Parathyroid adenoma (tissue), 2 donors: Measurements from ENCODE around the gene ADISSP.

Source experiments
- H2AFZ ChIP-seq: fragments of 300-600 bp; sonication (generic); one replicate; pipeline ENCODE4 v1.7.0; 2017; ENCODE audit warnings: antibody characterized with exemption, mild to moderate bottlenecking
- H3K27ac ChIP-seq: fragments of 300-600 bp; sonication (generic); one replicate; pipeline ENCODE4 v1.7.0; 2017
- H3K27me3 ChIP-seq: fragments of 300-600 bp; sonication (generic); one replicate; pipeline ENCODE4 v1.7.0; 2017; ENCODE audit warnings: low read length; ENCODE audit not compliant: control insufficient read depth, insufficient read depth
- H3K36me3 ChIP-seq: fragments of 300-600 bp; sonication (generic); one replicate; pipeline ENCODE4 v1.7.0; 2017; ENCODE audit warnings: low read length; ENCODE audit not compliant: control insufficient read depth, insufficient read depth
- H3K4me1 ChIP-seq: fragments of 300-600 bp; sonication (generic); one replicate; pipeline ENCODE4 v1.7.0; 2017; ENCODE audit warnings: control low read depth
- H3K4me2 ChIP-seq: fragments of 300-600 bp; sonication (generic); one replicate; pipeline ENCODE4 v1.7.0; 2017; ENCODE audit warnings: low read length
- H3K4me3 ChIP-seq: fragments of 300-600 bp; sonication (generic); one replicate; pipeline ENCODE4 v1.7.0; 2017; ENCODE audit warnings: low read depth, low read length
- H3K79me2 ChIP-seq: fragments of 300-600 bp; sonication (generic); one replicate; pipeline ENCODE4 v1.7.0; 2017; ENCODE audit warnings: control low read depth
- H3K9ac ChIP-seq: fragments of 300-600 bp; sonication (generic); one replicate; pipeline ENCODE4 v1.7.0; 2017; ENCODE audit warnings: mild to moderate bottlenecking
- H3K9me3 ChIP-seq: fragments of 300-600 bp; sonication (generic); one replicate; pipeline ENCODE4 v1.7.0; 2017; ENCODE audit warnings: low read length; ENCODE audit not compliant: control insufficient read depth
- CTCF ChIP-seq: fragments of 300-600 bp; sonication (generic); IDR thresholded peaks from one replicate; pipeline ENCODE4 v1.7.0; 2017; ENCODE audit warnings: antibody characterized with exemption, mild to moderate bottlenecking
- donor health status: primary hyperparathyroidism.

ADISSP gene

GRCh38 chr20:3767427-3768341 is at the start of gene ADISSP:
ADISSP (minus strand) TSS chr20:3767753; CDS start chr20:3760100, 7,653 bp downstream.
- H2AFZ ChIP-seq, result peak within 1 kb of the TSS; percentile 99
- no peaks in the 10 kb centered on the region for H3K9me3 ChIP-seq
- peak within 1 kb of the TSS; percentile 21 for H3K9ac ChIP-seq
- TF ChIP-seq CTCF, result peak; percentile 26
- H3K4me1 ChIP-seq, result no peaks in the 10 kb centered on the region
- H3K27me3 ChIP-seq, result no peaks in the 10 kb centered on the region
- peak within 1 kb of the TSS; percentile 99 for H3K4me2 ChIP-seq
- H3K79me2 ChIP-seq, result no peaks in the 10 kb centered on the region
- no peaks in the 10 kb centered on the region for H3K36me3 ChIP-seq
- peak within 1 kb of the TSS; percentile 98 for H3K4me3 ChIP-seq
- peak within 1 kb of the TSS; percentile 81 for H3K27ac ChIP-seq

- H3K36me3 ChIP-seq, result no peaks in the 10 kb centered on the region
- no peak overlapping the region for H3K4me2 ChIP-seq
- no peak overlapping the region for H3K4me3 ChIP-seq
- H3K4me1 ChIP-seq, result peaks cover 26% of the 10 kb centered on the region
- H2AFZ ChIP-seq, result no peak overlapping the region
- H3K9ac ChIP-seq, result no peak overlapping the region
- H3K79me2 ChIP-seq, result no peaks in the 10 kb centered on the region
- TF ChIP-seq CTCF, result no peak
- no peaks in the 10 kb centered on the region for H3K9me3 ChIP-seq
- no peaks in the 10 kb centered on the region for H3K27me3 ChIP-seq
- no peak overlapping the region for H3K27ac ChIP-seq
Measured at GRCh38 chr20:3815703-3816315, 48.3 kb upstream of the ADISSP start.

- H3K27me3 ChIP-seq, result no peaks in the 10 kb centered on the region
- no peak overlapping the region for H3K4me2 ChIP-seq
- peaks cover 30% of the 10 kb centered on the region for H3K4me1 ChIP-seq
- TF ChIP-seq CTCF, result no peak
- H3K27ac ChIP-seq, result no peak overlapping the region
- H3K9me3 ChIP-seq, result no peaks in the 10 kb centered on the region
- H3K36me3 ChIP-seq, result no peaks in the 10 kb centered on the region
- no peaks in the 10 kb centered on the region for H3K79me2 ChIP-seq
- no peak overlapping the region for H3K4me3 ChIP-seq
- H3K9ac ChIP-seq, result no peak overlapping the region
- no peak overlapping the region for H2AFZ ChIP-seq
Measured at GRCh38 chr20:3814928-3815495, 47.5 kb upstream of the ADISSP start.

GRCh38 chr20:3813848-3814581 is 46.5 kb upstream of the ADISSP start:
- H3K4me2 ChIP-seq, result no peak overlapping the region
- H3K27ac ChIP-seq, result no peak overlapping the region
- no peaks in the 10 kb centered on the region for H3K9me3 ChIP-seq
- H3K4me3 ChIP-seq, result no peak overlapping the region
- no peak overlapping the region for H2AFZ ChIP-seq
- H3K36me3 ChIP-seq, result no peaks in the 10 kb centered on the region
- peaks cover 25% of the 10 kb centered on the region for H3K4me1 ChIP-seq
- H3K79me2 ChIP-seq, result no peaks in the 10 kb centered on the region
- H3K9ac ChIP-seq, result no peak overlapping the region
- no peaks in the 10 kb centered on the region for H3K27me3 ChIP-seq
- TF ChIP-seq CTCF, result no peak
